Prostate gland (tissue), 2 donors: ENCODE measurements around the gene CAPNS1. TPM values are rescaled to one million over a fixed set of nuclear protein-coding genes. Genes with fewer than 3 reads are reported as not detected.
A peak's percentile ranks its signal among the peaks of the same experiment; 100 is the strongest.

Experiments used
- DNase-seq: peaks from one replicate; pipeline ENCODE4 v3.0.0-alpha.2; 2019; ENCODE audit warnings: low spot score
- H3K27ac ChIP-seq, 2 donors: fragments of 200-600 bp; sonication (generic); 2 replicates each; pipeline ENCODE4 v1.5.1; 2017 to 2019
- H3K27me3 ChIP-seq: fragments of 200-600 bp; sonication (generic); replicated peaks from 2 replicates; pipeline ENCODE4 v1.5.1; 2019; ENCODE audit not compliant: insufficient read depth
- H3K36me3 ChIP-seq, 2 donors: fragments of 200-600 bp; sonication (generic); 1 replicate in 1 of 2; 2 replicates in 1 of 2; pipeline versions ENCODE4 v1.5.1 to v1.8.1; 2017 to 2019
- H3K4me1 ChIP-seq: fragments of 200-600 bp; sonication (generic); replicated peaks from 2 replicates; pipeline ENCODE4 v1.5.1; 2019
- H3K4me3 ChIP-seq, 2 donors: fragments of 200-600 bp; sonication (generic); 2 replicates each; pipeline ENCODE4 v1.5.1; 2017 to 2019
- H3K9me3 ChIP-seq: fragments of 200-600 bp; sonication (generic); 2 replicates; pipeline ENCODE4 v1.5.1; 2017
- CTCF ChIP-seq, 4 experiments: fragments of 200-600 bp in 2 of 4; fragments of 450-650 bp in 2 of 4; sonication (generic) in 2 of 4; IDR thresholded peaks; 1 replicate in 3 of 4; 2 replicates in 1 of 4; pipeline ENCODE4 v1.5.1; 2016 to 2019; ENCODE audit warnings: antibody characterized with exemption in 4 of 4, mild to moderate bottlenecking in 2 of 4, moderate library complexity in 2 of 4
- POLR2A ChIP-seq: fragments of 450-650 bp; IDR thresholded peaks from one replicate; pipeline ENCODE4 v1.6.1; 2016; ENCODE audit warnings: antibody characterized with exemption, mild to moderate bottlenecking
- POLR2AphosphoS5 ChIP-seq: sonication (generic); formaldehyde crosslinking; IDR thresholded peaks from one replicate; pipeline ENCODE4 v1.6.1; 2017; ENCODE audit warnings: antibody characterized with exemption
- WGBS: methylation state at CpG from one replicate; pipeline ENCODE4 v1.1.5; 2018; 5-methylcytosine and 5-hydroxymethylcytosine counted together
- intact Hi-C: fragments of 100-400 bp; cut with DNase I; formaldehyde crosslinking; loops from one replicate; pipeline ENCODE4 v1.14.2; 2022
- total RNA-seq, 2 donors: library from RNA; depleted of rRNA; stranded (reverse); fragments of >200 nt; gene quantifications; one replicate each; pipeline ENCODE4 v1.1.0, GENCODE V29; 2016

The CAPNS1 gene
- 100 to 1,000 TPM; 168 to 196 TPM for total RNA-seq

- Histone ChIP-seq H3K36me3 (peaks cover 3 to 6% of the 10 kb centered on the region in 2 donors), H3K4me3 (peak within 1 kb of the TSS; percentile 59 to 87), H3K27me3 (no peaks in the 10 kb centered on the region), H3K27ac (peak within 1 kb of the TSS; percentile 92 to 96), H3K4me1 (peaks cover 12% of the 10 kb centered on the region), H3K9me3 (no peaks in the 10 kb centered on the region)
- intact Hi-C loops = no loop called here
- 1% methylated on average over 55 of the region's 75 CpGs for WGBS
- DNase-seq = peak; percentile 97
- TF ChIP-seq POLR2AphosphoS5 = peak; percentile 94
- TF ChIP-seq CTCF (IDR thresholded peaks at IDR 0.05) = peak in 1 of 4 experiments; percentile 5
- TF ChIP-seq POLR2A = peak; percentile 98
These were observed at the start of gene CAPNS1 for GRCh38 chr19:36139473-36140303. Gene CAPNS1, plus strand, starts transcription at chr19:36140066. Its CDS starts 946 bp downstream, at chr19:36141012.

- H3K27me3 ChIP-seq = no peaks in the 10 kb centered on the region
- WGBS = 79% methylated on average over 13 of the region's 13 CpGs
- H3K9me3 ChIP-seq = no peaks in the 10 kb centered on the region
- H3K27ac ChIP-seq = no peak overlapping the region
- intact Hi-C loops = no loop called here
- TF ChIP-seq POLR2A (no peak), CTCF (IDR thresholded peaks at IDR 0.05) (no peak), POLR2AphosphoS5 (no peak)
- H3K36me3 ChIP-seq = no peaks in the 10 kb centered on the region
- H3K4me1 ChIP-seq = no peaks in the 10 kb centered on the region
- no peak overlapping the region for H3K4me3 ChIP-seq
- DNase-seq = no peak
These were observed 48.8 kb upstream of the CAPNS1 start for GRCh38 chr19:36090910-36091695.

GRCh38 chr19:36092566-36092965 is 47.3 kb upstream of the CAPNS1 start:
- TF ChIP-seq POLR2A (no peak), POLR2AphosphoS5 (no peak), CTCF (IDR thresholded peaks at IDR 0.05) (no peak)
- WGBS = 93% methylated on average over 7 of the region's 7 CpGs

GRCh38 chr19:36093146-36093662 is 46.7 kb upstream of the CAPNS1 start:
- 87% methylated on average over 5 of the region's 5 CpGs for WGBS
- Histone ChIP-seq H3K4me1 (no peaks in the 10 kb centered on the region), H3K9me3 (no peaks in the 10 kb centered on the region), H3K27me3 (no peaks in the 10 kb centered on the region), H3K4me3 (no peak overlapping the region), H3K27ac (no peak overlapping the region), H3K36me3 (no peaks in the 10 kb centered on the region)
- no peak for DNase-seq
- intact Hi-C loops = no loop called here
- no peak for TF ChIP-seq POLR2AphosphoS5
- no peak for TF ChIP-seq POLR2A
- no peak for TF ChIP-seq CTCF (IDR thresholded peaks at IDR 0.05)

More at GRCh38 chr19:36092566-36092965, 47.3 kb upstream of the CAPNS1 start:
- intact Hi-C loops = no loop called here
- H3K27me3 ChIP-seq = no peaks in the 10 kb centered on the region
- DNase-seq = no peak
- no peaks in the 10 kb centered on the region for H3K36me3 ChIP-seq
- H3K9me3 ChIP-seq = no peaks in the 10 kb centered on the region
- H3K4me3 ChIP-seq = no peak overlapping the region
- no peaks in the 10 kb centered on the region for H3K4me1 ChIP-seq
- no peak overlapping the region for H3K27ac ChIP-seq
